C4-2B (cell line): ENCODE results near the gene ERCC1.

Source experiments
- H3K27ac ChIP-seq: fragments of 450-650 bp; 2 replicates; pipeline ENCODE4 v1.5.1; 2017
- CTCF ChIP-seq: fragments of 450-650 bp; conservative IDR thresholded peaks from 2 replicates; pipeline ENCODE4 v1.5.1; 2017; ENCODE audit warnings: mild to moderate bottlenecking
- ZFX ChIP-seq: fragments of 450-650 bp; IDR thresholded peaks from 2 replicates; pipeline ENCODE4 v1.6.1; 2017

ERCC1 gene

DNA sequence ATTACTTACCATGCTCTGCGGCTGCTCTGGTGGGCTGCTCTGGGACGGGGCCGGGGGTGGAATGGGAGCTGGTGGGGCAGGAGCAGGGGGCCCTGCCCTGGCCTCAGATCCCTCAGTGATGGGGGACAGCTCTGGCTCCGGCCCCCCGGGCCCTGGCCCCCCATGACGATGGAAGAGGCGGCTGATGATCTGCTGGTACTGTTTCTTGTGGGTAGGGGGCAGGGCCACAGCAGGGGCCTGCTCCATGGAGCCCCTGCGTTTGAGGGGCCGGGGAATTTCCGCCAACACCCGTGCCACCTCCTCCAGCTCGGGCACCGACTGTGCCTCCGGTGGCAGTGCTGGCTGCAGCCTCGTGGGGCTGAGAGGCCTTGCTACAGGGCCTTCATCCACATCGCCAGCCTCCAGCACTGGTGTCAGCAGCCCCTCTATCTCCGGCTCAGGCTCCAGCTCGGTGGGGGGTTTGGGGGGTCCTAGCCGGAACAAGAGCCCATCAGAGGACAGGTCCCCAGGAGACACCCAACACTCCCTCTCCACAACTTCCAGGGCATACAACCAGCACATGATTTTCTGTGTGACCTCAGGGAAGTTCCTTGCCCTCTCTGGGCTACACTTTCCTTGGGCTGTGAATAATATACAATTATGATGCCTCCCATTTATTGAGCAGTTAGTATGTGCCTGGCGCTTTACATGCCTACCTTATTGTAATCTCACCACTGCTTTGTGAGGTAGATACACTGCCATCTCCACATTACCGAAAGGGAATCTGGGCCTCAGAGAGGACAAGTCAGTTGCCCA, 31.6 kb downstream of the ERCC1 start:
- H3K27ac ChIP-seq: no peak overlapping the region
- TF ChIP-seq ZFX: no peak
- no peak for TF ChIP-seq CTCF

DNA sequence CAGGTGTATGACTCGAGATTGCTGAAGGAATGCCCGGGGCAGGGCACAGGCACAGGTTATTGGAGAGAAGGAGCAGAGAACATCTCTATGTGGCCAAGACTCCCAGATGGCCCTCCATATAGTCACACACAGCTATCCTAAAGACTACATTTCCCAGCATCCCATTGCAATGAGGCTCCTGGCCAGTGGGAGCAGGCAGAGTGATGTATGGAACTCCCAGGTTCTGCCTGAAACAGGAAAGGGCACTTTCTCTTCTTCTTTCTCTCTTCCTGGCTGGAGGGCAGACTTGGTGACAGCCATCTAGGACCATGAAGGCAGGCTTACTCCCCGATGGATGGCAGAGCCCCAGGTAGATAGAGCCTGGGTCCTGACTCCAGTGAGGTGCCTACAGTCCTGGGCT, 32.4 kb downstream of the ERCC1 start:
- no peak overlapping the region for H3K27ac ChIP-seq
- TF ChIP-seq ZFX: no peak
- TF ChIP-seq CTCF: no peak

DNA sequence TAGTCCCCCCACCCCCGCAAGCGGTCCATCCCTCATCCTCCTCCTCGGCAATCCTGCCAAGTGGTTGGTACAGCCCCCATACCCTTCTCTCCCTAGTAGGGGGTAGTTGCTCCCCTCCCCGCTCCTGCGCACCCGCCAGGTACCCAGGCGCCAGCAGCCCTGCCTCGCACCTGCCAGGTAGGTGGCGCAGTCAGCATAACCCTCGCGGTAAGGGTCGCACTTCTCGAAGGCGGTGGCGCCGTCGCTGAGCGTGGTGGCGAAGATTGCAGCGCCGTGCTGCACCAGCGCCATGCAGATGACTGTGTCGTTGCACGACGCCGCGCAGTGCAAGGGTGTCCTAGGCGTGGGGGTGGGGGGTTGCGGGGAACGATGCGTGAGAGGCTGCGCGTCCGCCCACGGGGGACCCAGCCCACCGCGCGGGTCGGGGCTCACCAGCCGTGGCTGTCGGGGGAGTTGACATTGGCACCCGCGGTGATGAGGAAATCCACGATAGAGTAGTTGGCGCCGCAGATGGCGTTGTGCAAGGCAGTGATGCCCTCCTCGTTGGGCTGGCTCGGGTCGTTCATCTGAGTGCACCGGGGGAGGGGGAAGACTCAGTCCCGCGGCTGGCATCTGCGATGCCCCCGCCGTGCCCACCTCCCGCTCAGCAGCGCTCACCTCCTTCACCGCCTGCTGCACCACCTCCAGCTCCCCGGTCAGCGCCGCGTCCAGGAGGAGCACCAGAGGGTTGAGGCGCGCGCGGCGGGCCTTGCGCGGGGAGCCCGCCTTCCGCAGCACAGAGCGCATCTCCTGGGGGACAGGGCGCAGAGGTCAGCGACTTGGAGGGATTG, 38.1 kb downstream of the ERCC1 start:
- no peak for TF ChIP-seq CTCF
- no peak for TF ChIP-seq ZFX
- H3K27ac ChIP-seq: no peak overlapping the region

DNA sequence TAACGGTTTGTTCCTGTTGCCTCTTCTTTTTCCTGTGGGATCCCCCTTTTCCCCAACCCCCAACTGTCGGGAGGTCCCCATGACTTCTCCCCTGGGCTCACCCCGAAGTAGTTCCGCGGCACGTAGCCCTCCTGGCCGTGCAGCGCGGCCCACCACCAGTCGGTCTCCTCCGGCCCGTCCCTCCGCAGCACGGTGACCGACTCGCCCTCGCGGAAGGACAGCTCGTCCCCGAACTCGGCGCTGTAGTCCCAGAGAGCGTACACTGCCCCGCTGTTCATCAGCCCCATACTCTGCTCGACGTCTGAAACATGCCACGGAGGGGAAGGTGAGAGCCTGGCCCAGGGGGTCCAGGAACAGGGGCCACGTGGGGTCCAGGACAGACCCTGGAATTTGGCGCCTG, 41.3 kb downstream of the ERCC1 start:
- no peak overlapping the region for H3K27ac ChIP-seq
- TF ChIP-seq CTCF (no peak), ZFX (no peak)

- no peak for TF ChIP-seq ZFX
- TF ChIP-seq CTCF: no peak
- H3K27ac ChIP-seq: no peak overlapping the region
Measured at GRCh38 chr19:45380107-45380506, 43.6 kb downstream of the ERCC1 start.

DNA sequence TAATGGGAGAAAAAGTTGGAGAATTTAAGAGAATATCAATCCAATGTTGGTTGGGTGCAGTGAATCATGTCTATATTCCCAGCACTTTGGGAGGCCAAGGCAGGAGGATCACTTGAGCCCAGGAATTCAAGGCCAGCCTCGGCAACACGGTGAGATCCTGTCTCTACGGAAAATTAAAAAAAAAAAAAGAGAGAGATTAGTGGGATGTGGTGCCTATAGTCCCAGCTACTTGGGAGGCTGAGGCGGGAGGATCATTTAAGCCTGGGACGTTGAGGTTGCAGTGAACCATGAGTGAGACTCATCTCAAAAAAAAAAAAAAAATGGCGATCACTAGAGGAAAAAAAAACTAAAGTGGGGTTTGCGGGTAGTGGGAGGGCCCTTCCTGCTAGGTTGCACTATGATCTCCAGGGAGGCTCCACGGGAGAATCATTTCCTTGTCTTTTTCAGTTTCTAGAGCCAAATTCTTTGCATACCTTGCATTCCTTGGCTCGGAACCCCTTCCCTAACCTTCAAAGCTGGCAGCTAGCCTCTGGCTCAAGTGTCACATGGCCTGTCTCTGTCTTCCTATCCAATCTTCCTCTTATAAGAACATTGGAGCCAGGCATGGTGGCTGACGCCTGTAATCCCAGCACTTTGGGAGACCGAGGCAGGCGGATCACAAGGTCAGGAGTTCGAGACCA, 47.5 kb downstream of the ERCC1 start:
- no peak overlapping the region for H3K27ac ChIP-seq
- TF ChIP-seq CTCF: no peak
